Activated naive CD4-positive, alpha-beta T cell treated with Interleukin-2 at 50 U/mL for 16 hours (primary cell): ENCODE results near the gene TRAK2.
A peak's percentile ranks its signal among the peaks of the same experiment; 100 is the strongest.
"Not testable (repeated sequence)": the region's sequence is repeated elsewhere in the genome, so short reads cannot be mapped to it uniquely, and the experiment has no call there.

Source experiments
- DNase-seq: peaks from one replicate; pipeline ENCODE4 v3.0.0-alpha.2; 2020

Gene TRAK2

DNA sequence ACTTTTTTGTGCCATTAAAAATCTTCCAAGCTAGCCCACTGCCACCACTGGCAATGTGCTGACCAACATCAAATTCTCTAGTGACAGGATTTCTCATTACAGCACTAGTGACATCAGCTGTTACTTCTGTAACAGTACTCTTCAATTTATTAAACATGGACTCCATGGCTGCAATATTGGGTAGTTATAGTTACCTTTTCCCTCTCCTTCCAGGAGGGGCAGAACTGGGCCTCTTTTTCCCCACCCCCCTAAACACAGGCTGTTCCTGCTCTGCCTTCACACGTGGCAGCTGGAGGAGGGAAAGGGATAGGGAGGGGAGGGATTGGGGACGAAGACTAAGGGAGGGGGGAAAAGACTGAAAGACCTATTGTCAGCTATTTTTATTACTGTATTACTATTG is 38.1 kb downstream of the TRAK2 start:
- DNase-seq: no peak

DNA sequence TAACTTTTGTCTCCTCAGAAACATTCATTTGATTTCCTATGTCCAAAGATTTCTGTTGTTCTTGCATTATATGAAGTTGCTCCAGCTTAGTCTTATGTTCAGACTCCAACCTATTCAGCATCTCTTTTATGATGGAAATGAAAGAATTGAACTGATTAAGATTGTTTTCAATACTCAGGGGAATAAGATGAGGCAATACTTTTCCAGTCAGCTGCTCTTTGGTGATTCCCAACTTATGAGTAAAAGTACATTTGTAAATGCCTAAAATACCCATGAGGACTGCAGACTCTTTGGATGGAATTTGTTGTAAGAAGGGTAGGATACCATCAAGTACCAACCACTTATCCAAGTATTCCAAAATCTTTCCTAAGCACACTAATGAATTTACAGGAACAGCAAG is 39.8 kb downstream of the TRAK2 start:
- no peak for DNase-seq

DNA sequence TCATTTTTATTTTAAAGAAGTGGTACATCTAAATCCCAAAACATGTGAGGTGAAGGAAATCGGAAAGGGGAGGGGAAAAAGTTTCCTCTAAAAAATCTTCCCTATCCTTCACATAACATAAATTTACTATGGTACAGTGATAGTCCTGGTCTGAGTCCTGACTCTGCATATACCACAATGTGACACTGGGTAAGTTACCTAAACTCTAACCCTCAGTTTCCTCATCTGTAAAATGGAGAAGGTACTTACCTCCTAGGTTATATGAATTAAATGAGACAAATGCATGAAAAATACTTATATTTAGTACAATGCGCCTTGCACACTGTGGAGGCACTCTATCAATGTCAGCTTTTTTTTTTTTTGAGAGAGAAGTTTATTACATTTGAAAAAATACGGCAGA is 42.3 kb downstream of the TRAK2 start:
- no peak for DNase-seq

- no peak for DNase-seq
Observed at GRCh38 chr2:201407265-201407664, 44.0 kb downstream of the TRAK2 start.

DNA sequence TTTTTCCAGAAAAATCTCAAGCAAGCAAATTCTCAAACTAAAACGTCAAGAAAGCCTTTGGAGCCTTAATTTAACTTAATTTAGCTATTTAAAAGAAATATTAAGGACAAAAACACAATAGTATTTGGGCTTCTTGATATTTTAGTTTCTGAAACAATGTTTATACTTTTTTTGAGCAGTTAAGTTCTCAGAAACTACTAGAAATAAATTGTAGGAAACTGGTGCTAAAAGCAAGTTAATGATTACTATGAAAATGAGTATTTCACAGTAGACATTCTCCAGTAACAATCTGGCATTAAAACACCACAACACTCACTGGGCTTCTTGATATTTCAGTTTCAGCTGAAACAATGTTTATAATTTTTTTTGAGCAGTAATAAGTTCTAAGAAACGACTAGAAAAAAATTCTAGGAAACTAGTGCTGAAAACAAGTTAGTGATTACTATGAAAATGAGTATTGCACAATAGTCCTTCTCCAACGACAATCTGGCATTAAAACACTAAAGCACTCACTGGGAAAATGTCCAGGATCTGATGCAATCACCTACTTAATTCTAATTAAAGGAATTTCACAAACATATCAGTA is 45.1 kb downstream of the TRAK2 start:
- DNase-seq: no peak

GRCh38 chr2:201404699-201405280 is 46.5 kb downstream of the TRAK2 start:
- no peak for DNase-seq

GRCh38 chr2:201403880-201404279 is 47.4 kb downstream of the TRAK2 start:
- DNase-seq: no peak

GRCh38 chr2:201402651-201403562 is 48.4 kb downstream of the TRAK2 start:
- no peak for DNase-seq

DNA sequence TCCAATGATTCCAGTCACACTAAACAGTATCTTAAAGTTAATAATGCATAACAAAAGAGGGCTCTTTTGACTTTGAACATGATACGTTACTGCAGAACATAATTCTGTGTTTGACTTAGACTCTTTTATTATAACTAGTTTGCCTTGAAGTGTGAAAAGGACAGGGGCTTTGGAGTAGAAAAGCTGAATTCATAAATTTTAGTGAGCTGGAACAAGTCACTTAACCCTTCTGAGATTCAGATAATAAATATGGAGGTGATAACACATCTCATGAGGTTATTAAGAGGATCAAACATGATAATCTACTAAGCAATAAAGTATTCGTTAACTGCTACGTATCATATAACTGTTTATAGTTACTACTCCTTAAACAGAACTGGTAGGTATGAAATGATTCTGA is 49.4 kb downstream of the TRAK2 start:
- no peak for DNase-seq

DNA sequence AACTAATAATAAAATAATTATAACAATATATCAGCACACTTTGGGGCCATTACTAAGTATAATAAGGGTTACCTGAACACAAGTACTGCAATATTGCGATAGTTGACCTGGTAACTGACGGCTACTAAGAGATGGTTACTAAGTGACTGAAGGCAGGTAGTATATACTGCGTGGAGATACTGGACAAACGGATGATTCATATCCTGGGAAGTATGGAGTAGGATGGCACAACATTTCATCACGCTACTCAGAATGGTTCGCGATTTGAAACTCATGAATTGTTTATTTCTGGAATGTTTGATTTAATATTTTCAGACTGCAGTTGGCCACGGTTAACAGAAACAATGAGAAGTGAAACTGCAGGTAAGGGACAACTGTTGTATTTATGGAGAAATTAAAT is 54.7 kb downstream of the TRAK2 start:
- DNase-seq: no peak

- DNase-seq: no peak
Observed at GRCh38 chr2:201383136-201383535, 68.1 kb downstream of the TRAK2 start.

GRCh38 chr2:201378496-201379397 is 72.5 kb downstream of the TRAK2 start:
- no peak for DNase-seq

- no peak for DNase-seq
Observed at GRCh38 chr2:201377218-201377617, 74.0 kb downstream of the TRAK2 start.

GRCh38 chr2:201369775-201370174 is 81.5 kb downstream of the TRAK2 start:
- no peak for DNase-seq

GRCh38 chr2:201369318-201369717 is 81.9 kb downstream of the TRAK2 start:
- not testable (repeated sequence) for DNase-seq

DNA sequence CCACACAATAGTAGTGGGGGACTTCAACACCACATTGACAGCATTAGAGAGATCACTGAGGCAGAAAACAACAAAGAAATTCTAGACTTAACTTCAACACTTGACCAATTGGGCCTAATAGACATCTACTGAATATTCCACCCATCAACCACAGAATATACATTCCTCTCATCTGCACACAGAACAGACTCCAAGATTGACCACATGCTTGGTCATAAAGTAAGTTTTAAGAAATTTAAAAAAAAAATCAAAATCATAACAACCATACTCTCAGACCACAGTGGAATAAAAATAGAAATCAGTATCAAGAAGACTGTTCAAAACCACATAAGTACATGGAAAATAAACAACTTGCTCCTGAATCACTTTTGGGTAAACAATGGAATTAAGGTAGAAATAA is 85.1 kb downstream of the TRAK2 start:
- no peak for DNase-seq

GRCh38 chr2:201363857-201364560 is 87.2 kb downstream of the TRAK2 start:
- DNase-seq: peak; percentile 11

DNA sequence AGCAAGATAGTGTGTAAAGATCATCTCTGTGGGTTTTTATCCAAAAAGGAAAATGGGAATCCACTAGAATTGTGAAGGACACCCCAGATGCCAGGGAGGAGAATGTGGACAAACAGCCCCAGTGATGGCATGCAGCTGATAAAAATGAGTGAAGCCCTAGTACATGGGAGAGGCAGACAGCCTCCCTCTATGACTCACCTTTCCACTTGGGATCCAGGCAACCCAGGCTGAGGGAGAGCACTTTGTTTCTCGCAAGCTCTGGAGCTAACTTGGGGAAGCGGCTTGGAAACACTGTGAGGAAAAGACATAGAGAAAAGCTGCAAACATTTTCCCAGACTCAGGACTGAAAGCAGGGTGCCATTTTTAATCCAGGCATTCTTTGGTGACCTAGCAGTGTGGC is 88.9 kb downstream of the TRAK2 start:
- no peak for DNase-seq

GRCh38 chr2:201361078-201361733 is 90.1 kb downstream of the TRAK2 start:
- no peak for DNase-seq

DNA sequence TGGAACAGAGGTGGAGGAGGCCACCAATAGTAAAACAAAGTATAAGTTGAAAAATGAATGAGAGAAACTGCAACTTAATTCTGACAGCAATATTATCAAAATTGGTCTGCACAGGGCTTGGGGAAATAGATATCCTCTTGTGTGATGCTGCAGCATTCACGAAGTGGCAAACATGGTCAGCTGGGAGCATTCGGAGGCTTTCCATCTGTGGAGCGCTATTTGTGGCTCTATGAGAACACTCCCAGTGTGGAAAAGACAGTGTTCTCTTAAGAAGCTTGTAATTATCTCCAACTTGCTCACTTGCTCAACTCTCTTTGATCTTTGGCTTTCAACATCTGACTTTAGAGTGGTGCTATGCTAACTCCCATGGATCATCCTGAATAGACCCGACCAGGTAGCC is 91.0 kb downstream of the TRAK2 start:
- no peak for DNase-seq

GRCh38 chr2:201358684-201359083 is 92.6 kb downstream of the TRAK2 start:
- DNase-seq: peak; percentile 39

- DNase-seq: no peak
Observed at GRCh38 chr2:201357221-201357620, 94.0 kb downstream of the TRAK2 start, which contains the start of gene FLACC1. TSS of gene FLACC1 (minus strand) at chr2:201357345. CDS start at chr2:201351404, 5,941 bp downstream.
